ENCODE data around the gene CABCOCO1. TPM values are rescaled to one million over a fixed set of nuclear protein-coding genes. Genes with fewer than 3 reads are reported as not detected.

The CABCOCO1 gene
- polyA plus RNA-seq, 1 donor (not counting 4 experiments of a cell fraction or from before 2014, with no cell fraction given): 0.17 TPM

DNA sequence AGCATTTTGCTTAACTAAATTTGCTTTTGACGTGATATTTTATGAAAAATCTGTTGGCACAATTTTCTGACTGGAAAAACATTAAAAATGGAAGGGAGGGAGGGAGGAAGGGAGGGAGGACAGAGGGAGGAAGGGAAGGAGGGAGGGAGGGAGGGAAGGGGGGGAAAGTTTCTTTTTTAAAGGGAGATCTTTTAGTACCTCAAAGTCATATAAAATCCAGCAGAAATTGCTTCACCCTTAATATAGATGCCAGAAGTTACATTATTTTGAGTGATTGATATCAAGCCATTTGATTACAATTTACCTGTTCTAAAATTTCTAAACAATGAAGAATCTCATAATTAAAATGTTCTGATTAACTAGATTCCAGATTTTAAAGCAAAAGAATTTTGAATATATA is 68.9 kb downstream of the CABCOCO1 start:
- Histone ChIP-seq H3K4me2 (ENCODE audit: control insufficient read depth, extremely low read depth, insufficient read depth, low read depth, low read length) (no peak overlapping the region), H3K9me1 (ENCODE audit: control insufficient read depth, extremely low read depth, insufficient read depth, low read length) (no peaks in the 10 kb centered on the region), H4K20me1 (ENCODE audit: control insufficient read depth, extremely low read depth, insufficient read depth, low read length) (no peaks in the 10 kb centered on the region), H3K4me3 (ENCODE audit: control insufficient read depth in 2 of 3, extremely low read depth in 1 of 3, insufficient read depth in 2 of 3, low read depth in 1 of 3, low read length in 3 of 3) (no peak overlapping the region), H3K27me3 (ENCODE audit: control insufficient read depth, extremely low read depth, insufficient read depth, low read length) (no peaks in the 10 kb centered on the region), H3K9me3 (ENCODE audit: control insufficient read depth, low read depth, low read length) (no peaks in the 10 kb centered on the region), H3K36me3 (ENCODE audit: control insufficient read depth in 2 of 2, extremely low read depth in 1 of 2, insufficient read depth in 2 of 2, low read length in 2 of 2) (no peaks in the 10 kb centered on the region), H3K9ac (ENCODE audit: control insufficient read depth, extremely low read depth, insufficient read depth, low read length) (no peak overlapping the region), H3K27ac (ENCODE audit: control insufficient read depth, insufficient read depth, low read length) (no peak overlapping the region), H3K79me2 (ENCODE audit: control insufficient read depth, insufficient read depth, low read length) (no peaks in the 10 kb centered on the region), H2AFZ (ENCODE audit: control insufficient read depth, low read length) (no peak overlapping the region), H3K4me1 (ENCODE audit: control insufficient read depth, extremely low read depth, insufficient read depth, low read length) (no peaks in the 10 kb centered on the region)
- FAIRE-seq: no peak
- TF ChIP-seq EZH2 (IDR thresholded peaks at IDR 0.05; ENCODE audit: low read length): no peak
- TF ChIP-seq, protein P1, sequence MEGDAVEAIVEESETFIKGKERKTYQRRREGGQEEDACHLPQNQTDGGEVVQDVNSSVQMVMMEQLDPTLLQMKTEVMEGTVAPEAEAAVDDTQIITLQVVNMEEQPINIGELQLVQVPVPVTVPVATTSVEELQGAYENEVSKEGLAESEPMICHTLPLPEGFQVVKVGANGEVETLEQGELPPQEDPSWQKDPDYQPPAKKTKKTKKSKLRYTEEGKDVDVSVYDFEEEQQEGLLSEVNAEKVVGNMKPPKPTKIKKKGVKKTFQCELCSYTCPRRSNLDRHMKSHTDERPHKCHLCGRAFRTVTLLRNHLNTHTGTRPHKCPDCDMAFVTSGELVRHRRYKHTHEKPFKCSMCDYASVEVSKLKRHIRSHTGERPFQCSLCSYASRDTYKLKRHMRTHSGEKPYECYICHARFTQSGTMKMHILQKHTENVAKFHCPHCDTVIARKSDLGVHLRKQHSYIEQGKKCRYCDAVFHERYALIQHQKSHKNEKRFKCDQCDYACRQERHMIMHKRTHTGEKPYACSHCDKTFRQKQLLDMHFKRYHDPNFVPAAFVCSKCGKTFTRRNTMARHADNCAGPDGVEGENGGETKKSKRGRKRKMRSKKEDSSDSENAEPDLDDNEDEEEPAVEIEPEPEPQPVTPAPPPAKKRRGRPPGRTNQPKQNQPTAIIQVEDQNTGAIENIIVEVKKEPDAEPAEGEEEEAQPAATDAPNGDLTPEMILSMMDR (optimal IDR thresholded peaks at IDR 0.05 in 1 of 3, IDR thresholded peaks at IDR 0.05 in 1 of 3, conservative IDR thresholded peaks at IDR 0.05 in 1 of 3; ENCODE audit: extremely low read depth in 1 of 3, insufficient read depth in 2 of 3, low read length in 3 of 3): no peak
- DNase-seq (ENCODE audit: low read depth, low spot score): no peak
- dilution Hi-C loops (cut with MboI; ENCODE audit: extremely low pct_ligation_motif_present, low sequenced_read_pairs): no loop called here

DNA sequence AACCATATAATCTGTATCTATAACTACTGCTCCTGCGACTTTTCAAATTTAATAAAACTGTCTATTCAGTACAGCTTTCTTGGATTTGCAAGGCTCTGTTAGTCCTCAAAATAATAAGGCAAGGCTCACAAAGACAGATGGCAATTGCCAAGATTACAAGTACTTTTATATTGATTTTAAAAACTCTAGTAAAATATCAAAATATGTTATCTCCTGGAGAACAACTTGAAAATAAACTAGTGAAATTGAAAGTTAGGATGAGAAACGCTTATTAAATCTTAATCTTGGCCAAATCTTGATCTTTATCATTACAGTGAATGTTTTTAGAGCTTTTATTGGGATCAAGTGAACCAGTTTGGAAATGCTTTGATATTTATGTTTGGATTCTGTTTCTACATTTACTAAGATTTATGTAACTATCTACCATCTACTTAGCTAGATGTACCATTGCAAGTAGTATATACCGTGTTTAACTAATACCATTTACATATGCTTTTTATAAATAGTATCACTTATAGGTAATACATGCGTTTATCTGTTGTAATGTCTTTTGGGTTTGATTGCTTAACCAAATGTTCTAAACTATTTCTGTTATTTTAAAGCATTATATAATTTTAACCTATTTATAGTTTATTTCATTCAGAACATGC is 70.0 kb downstream of the CABCOCO1 start:
- no peaks in the 10 kb centered on the region for H3K27me3 ChIP-seq (ENCODE audit: control insufficient read depth, extremely low read depth, insufficient read depth, low read length)
- H3K9me3 ChIP-seq (ENCODE audit: control insufficient read depth, low read depth, low read length): no peaks in the 10 kb centered on the region
- FAIRE-seq: no peak
- TF ChIP-seq, protein P1 (optimal IDR thresholded peaks at IDR 0.05 in 1 of 3, IDR thresholded peaks at IDR 0.05 in 1 of 3, conservative IDR thresholded peaks at IDR 0.05 in 1 of 3; ENCODE audit: extremely low read depth in 1 of 3, insufficient read depth in 2 of 3, low read length in 3 of 3): no peak
- no peak for TF ChIP-seq EZH2 (IDR thresholded peaks at IDR 0.05; ENCODE audit: low read length)
- H4K20me1 ChIP-seq (ENCODE audit: control insufficient read depth, extremely low read depth, insufficient read depth, low read length): no peaks in the 10 kb centered on the region
- no peak overlapping the region for H2AFZ ChIP-seq (ENCODE audit: control insufficient read depth, low read length)
- H3K36me3 ChIP-seq (ENCODE audit: control insufficient read depth in 2 of 2, extremely low read depth in 1 of 2, insufficient read depth in 2 of 2, low read length in 2 of 2): no peaks in the 10 kb centered on the region
- H3K4me2 ChIP-seq (ENCODE audit: control insufficient read depth, extremely low read depth, insufficient read depth, low read depth, low read length): no peak overlapping the region
- no peaks in the 10 kb centered on the region for H3K4me1 ChIP-seq (ENCODE audit: control insufficient read depth, extremely low read depth, insufficient read depth, low read length)
- H3K27ac ChIP-seq (ENCODE audit: control insufficient read depth, insufficient read depth, low read length): no peak overlapping the region
- no peaks in the 10 kb centered on the region for H3K9me1 ChIP-seq (ENCODE audit: control insufficient read depth, extremely low read depth, insufficient read depth, low read length)
- H3K79me2 ChIP-seq (ENCODE audit: control insufficient read depth, insufficient read depth, low read length): no peaks in the 10 kb centered on the region
- no peak overlapping the region for H3K9ac ChIP-seq (ENCODE audit: control insufficient read depth, extremely low read depth, insufficient read depth, low read length)
- DNase-seq (ENCODE audit: low read depth, low spot score): no peak
- H3K4me3 ChIP-seq (ENCODE audit: control insufficient read depth in 2 of 3, extremely low read depth in 1 of 3, insufficient read depth in 2 of 3, low read depth in 1 of 3, low read length in 3 of 3): no peak overlapping the region
- dilution Hi-C loops (cut with MboI; ENCODE audit: extremely low pct_ligation_motif_present, low sequenced_read_pairs): no loop called here
